GM18505 (cell line): ENCODE results near the gene TEX101.
"Not testable (repeated sequence)": the region's sequence is repeated elsewhere in the genome, so short reads cannot be mapped to it uniquely, and the experiment has no call there.

ENCODE experiments used
- ATAC-seq: cut with Tn5 transposase; IDR thresholded peaks from one replicate; pipeline ENCODE4 v1.9.1; 2021; ENCODE audit not compliant: unreplicated experiment
- POLR2A ChIP-seq: IDR thresholded peaks from 4 replicates; pipeline ENCODE4 v1.6.1; 2011; ENCODE audit warnings: borderline replicate concordance; ENCODE audit not compliant: insufficient read depth, insufficient read length; ENCODE audit errors: extremely low read depth

TEX101 gene, protein sequence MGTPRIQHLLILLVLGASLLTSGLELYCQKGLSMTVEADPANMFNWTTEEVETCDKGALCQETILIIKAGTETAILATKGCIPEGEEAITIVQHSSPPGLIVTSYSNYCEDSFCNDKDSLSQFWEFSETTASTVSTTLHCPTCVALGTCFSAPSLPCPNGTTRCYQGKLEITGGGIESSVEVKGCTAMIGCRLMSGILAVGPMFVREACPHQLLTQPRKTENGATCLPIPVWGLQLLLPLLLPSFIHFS

DNA sequence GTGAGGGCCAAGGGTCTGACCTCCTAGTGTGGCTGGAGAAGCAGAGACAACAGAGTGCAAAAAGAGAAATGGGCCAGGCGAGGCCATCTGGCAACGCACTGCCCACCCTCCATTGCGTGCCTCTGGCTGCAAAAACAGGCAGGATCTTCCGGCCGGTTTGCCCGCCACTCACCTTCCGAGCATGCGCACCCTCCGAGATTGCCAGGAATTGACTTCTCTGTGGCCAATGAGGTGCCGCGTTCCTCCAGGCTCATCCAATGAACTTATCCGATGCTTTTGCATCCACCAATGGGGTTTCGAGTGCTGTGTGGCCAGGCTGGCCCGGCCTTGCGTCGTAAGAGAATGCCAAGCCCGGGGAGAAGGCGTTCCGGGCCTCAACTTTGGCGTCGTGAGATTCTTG lies at the start of gene TEX101:
TSS of gene TEX101 (plus strand) at position 337 of the 400 bp plus-strand sequence. CDS start 1,030 bp downstream, outside the sequence.
- no peak for TF ChIP-seq POLR2A
- no peak for ATAC-seq

DNA sequence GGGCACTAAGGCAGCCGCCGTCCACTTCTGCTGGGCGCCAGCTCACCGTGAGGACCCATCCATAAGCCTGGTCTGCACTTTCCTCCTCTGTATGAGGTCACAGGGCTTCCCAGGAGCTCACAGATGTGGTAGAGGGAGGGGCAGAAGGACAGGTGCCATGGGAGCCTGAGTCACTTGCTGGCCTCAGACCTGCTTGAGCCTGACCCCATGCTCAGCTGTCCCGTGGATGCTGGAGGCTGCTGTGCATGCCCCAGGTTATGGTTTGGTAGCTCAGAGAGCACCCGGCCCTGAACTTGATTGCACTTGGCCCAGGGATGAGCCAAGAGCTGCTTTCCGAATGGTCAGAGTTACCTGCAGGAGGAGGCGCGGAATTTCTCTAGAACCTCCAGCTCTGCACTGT lies 49.0 kb upstream of the TEX101 start:
- not testable (repeated sequence) for ATAC-seq

DNA sequence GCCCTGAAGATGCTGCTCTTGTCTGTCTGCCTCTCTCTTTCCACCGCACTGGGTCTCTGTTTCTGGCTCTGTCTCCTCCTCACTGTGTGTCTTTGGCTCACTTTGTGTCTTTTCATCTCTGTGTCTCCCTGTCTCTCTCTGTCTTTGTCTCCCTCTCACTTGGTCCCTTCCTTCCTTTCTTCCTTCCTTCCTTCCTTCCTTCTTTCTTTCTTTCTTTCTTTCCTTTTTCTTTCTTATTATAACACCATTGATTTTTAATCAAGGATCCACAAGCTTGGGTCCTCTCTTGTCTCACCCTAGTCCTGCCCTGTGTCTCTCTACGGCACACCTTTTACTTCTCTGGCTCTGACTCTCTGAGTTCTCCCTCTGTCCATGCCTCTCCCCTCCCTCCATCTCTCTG lies 46.9 kb upstream of the TEX101 start:
- no peak for TF ChIP-seq POLR2A
- no peak for ATAC-seq

DNA sequence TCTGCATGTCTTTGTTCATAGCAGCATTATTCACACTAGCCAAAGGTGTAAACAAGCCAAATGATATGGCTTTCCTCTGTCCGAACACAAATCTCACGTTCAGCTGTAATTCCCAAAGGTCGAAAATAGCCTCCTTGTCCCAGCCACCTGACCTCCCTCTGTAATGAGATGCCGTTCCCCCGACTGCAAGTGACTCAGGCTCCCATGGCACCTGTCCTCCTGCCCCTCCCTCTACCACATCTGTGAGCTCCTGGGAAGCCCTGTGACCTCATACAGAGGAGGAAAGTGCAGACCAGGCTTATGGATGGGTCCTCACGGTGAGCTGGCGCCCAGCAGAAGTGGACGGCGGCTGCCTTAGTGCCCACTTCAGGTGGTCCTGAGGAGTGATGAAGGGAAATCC lies 45.8 kb upstream of the TEX101 start:
- not testable (repeated sequence) for ATAC-seq

DNA sequence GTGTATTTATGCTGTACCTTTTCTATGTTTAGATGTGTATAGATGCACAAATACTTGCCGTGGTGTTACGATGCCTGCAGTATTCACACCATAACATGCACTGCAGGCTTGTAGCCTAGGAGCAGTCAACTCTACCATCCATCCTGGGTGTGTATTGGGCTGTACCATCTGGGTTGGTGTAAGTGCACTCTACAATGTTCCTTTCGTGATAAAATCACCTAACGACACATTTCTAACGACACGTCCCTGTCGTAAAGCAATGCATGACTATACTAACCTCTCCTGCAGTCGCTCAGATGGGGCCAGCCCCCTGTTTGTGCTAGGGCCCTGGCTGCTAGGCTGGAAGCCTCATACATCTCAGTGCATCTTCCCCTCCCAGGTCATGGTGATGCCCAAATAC lies 42.8 kb upstream of the TEX101 start:
- TF ChIP-seq POLR2A, result no peak
- no peak for ATAC-seq

DNA sequence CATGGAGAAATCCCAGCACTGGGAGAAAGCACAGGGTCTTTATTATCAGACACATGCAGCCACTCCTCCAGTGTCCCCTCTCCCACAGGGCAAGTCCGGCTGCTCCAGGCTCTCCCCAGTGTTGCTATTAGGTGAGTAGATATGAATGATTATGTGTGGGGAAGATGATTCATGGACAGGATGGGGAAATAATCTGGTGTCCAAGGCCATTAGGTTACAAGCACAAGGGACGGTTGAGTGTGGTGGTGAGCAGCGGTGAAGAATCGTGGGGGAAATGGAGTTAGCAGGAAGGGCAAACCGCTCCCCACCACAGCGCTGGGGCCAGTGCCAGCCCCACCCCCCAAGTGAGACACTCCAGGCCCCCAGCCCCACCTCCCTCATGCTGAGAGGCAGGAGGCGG lies 42.2 kb upstream of the TEX101 start:
- no peak for TF ChIP-seq POLR2A
- no peak for ATAC-seq

DNA sequence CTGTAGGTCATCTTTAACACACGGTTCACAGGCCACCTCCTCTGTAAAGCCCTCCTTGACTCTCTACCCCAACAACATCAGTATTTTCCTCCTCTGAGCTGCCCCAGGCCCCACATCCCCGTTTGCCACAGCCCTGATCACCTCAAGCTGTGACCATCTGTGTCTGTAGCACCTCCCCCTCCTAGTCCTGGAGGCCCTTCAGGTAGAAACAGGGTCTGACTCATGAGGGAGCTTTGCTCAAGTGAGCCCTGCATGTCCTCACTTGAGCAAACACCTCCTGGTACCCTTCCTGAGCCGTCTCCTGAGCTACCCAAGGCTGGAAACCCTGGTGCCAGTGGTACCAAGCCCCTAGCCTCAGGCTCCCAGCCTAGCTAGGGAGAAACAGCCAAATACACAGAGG lies 37.1 kb upstream of the TEX101 start:
- not testable (repeated sequence) for ATAC-seq

DNA sequence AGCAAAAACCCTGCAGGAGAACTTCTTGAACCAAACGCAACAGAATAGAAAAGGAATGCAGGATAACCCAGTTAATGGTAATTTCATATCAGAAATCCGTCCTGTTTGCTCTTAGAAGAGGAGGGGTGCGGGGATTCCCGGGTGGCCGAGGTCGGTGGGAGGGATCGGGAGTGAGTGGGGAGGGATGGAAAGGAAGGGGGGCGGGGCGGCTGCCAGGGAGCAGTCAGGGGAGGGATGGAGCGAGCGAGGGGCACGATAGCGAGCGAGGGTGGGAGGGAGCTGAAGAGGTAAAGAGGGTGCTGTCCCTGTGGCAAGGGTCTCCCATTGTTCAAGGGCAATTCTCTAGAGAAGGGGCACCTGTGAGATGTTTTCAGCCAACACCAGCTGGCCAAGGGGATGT lies 34.7 kb upstream of the TEX101 start:
- no peak for TF ChIP-seq POLR2A
- ATAC-seq, result no peak

DNA sequence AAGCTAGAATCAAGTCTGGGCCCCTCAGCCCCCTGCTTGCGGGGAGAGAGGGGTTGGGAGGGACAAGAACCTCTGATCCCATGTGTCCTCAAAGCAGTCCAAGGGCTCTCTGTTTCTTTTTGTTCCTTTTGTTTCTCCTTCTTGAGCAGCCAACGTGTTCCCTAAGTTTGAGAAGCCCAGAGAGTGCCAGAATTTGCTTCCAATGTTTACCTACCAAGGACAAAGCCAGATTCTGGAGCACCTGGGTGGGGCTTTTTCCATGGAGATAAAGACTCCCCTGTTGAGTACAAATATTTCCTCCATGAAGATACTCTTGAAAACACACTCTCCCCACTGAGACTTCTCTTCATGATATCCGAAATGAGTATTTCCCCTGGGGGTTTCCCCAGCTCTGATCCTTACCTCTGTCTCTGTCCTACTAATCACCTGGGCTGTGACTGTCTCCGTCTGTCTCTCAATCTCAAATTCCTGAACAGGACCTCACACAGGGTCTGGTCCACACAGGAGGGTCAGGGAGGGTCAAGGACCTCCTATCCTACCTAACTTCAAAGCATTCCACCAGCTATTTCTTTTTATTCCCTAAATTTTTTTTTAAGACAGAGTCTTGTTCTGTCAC lies 33.8 kb upstream of the TEX101 start:
- no peak for TF ChIP-seq POLR2A
- ATAC-seq, result no peak

DNA sequence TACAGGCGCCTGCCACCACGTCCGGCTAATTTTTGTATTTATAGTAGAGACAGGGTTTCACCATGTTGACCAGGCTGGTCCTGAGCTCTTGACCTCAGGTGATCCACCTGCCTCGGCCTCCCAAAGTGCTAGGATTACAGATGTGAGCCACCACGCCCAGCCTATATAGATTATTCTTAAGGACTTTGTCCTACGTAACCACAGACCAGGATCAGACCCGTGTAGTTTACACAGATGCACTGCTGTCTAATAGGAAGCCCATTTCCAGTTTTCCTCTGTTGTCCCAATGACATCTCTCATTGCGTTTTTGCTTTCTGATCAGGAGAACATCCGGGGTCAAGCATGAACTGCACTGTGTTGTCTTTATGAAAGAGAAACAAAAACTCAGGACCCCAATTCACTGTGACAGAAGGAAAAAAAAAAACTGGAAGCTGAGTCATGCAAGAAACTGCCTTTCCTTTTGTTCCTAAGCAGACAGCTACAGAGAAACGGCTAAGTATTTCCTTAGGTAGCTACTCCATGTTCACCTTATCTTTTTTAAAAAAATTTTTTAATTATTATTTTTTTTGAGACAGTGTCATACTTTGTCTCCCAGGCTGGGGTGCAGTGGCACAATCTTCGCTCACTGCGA lies 32.0 kb upstream of the TEX101 start:
- not testable (repeated sequence) for ATAC-seq

DNA sequence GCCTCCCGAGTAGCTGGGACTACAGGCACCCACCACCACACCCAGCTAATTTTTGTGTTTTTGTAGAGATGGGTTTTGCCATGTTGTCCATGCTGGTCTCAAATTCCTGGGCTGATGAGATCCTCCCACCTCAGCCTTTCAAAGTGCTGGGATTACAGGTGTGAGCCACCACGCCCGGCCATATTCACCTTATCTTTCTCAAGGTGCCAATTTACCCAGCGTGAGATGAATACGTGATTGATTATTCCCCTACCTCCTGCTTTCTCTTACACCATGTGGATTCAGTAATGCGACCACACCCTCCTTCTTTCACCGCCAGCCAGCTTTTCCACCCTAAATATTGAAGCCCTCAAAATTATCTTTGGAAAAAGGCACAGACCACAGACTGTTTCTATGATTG lies 31.4 kb upstream of the TEX101 start:
- not testable (repeated sequence) for ATAC-seq

DNA sequence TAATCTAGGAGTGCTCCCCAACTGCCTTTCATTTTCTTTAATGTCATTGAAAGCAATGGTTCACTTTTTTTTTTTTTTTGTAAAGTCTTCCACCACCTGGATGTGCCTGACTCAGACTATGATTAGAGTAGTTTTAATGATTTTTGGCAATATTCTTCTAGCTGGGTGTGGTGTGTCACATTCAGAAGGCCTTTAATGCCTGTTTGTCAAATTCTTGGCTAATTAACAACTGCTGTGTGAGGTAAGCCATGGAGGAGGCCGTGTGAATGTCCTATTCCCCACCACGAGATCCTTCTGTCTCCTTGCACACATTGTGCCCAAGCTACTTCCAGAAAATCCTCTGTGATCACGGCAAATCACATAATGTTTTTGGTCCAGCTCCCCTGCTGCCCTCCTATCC lies 30.9 kb upstream of the TEX101 start:
- not testable (repeated sequence) for ATAC-seq

DNA sequence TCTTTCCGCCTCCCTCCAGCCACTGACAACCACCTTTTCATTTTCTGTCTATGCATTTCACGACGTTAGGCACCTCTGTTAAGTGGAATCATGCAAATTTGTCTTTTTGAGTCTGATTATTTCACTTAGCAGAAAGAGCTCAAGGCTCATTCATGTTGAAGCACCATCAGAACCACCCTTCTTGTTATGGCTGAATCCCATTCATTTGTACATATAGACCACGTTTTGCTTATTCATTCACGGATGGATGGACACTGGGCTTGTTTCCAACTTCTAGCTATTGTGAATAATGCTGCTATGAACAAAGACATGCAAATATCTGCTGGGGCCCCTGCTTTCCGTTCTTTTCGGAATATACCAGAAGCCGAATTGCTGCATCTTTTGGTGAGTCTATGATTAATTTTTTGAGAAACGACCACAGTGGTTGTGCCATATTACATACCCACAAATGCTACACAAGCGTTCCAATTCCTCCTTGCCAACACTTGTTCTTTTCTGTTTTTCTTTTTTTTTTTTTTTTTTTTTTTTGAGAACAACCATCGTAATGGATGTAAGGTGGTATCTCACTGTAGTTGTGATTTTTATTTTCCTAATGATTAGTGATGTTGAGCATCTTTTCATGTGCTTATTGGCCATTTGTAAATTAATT lies 23.7 kb upstream of the TEX101 start:
- not testable (repeated sequence) for ATAC-seq

DNA sequence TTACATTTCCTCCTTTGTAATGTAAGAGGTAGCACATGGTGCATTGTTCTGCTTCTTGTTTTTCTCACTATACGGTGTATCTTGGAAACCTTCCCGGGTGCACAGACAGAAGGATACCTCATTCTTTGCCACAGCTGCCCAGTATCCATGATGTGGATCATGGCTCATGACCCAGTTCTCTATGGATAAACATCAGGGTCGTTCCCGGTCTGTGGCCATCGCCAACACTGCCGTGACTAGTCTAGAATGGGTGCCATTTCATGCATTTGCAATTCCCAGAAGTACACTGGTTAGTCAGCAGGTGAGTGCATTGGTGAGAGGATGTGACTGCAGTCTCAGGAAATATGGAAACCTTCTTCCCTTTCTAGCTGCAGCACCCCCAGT lies 23.1 kb upstream of the TEX101 start:
- not testable (repeated sequence) for ATAC-seq

DNA sequence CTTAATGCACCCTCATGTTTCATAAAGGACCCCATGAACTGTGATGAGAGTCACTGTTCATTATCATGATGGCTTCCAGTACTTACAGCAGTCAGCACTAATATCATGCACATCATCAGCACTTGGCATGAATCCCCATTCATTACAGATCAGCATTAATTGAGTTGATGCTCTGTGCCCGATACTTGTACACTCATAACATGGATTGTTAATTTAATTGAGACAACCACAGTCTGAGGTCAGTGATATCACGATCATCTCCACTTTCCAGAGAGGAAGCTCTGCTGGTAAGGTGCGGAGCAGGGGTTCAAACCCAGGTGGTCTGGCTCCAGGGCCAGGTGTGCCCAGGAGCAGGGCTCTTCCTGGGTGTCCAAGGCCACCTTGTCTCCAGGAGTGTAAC lies 21.2 kb upstream of the TEX101 start:
- not testable (repeated sequence) for ATAC-seq
